RWPE1 (cell line): ENCODE results near the gene MUC21.

ENCODE experiments used
- CTCF ChIA-PET: fragments of 350-600 bp; sonication (Branson Sonifier 250); formaldehyde crosslinking; extraction: SDS; loops from one replicate; lab custom pipeline; 2021; lab: Yijun Ruan, JAX
- POLR2A ChIA-PET: fragments of 400-600 bp; formaldehyde crosslinking; extraction: SDS; loops from one replicate; lab custom pipeline; 2020; ENCODE audit warnings: antibody characterized with exemption; ENCODE audit not compliant: low non-redundant PET; lab: Yijun Ruan, JAX
- DNase-seq: peaks from one replicate; pipeline ENCODE4 v3.0.0; 2012; ENCODE audit warnings: low spot score
- H3K27ac ChIP-seq: fragments of 450-650 bp; 2 replicates; pipeline ENCODE4 v1.5.1; 2017
- CTCF ChIP-seq: fragments of 450-650 bp; conservative IDR thresholded peaks from 2 replicates; pipeline ENCODE4 v1.5.1; 2017; ENCODE audit warnings: low read depth, mild to moderate bottlenecking

Gene MUC21

GRCh38 chr6:30954631-30955366 lies 28.7 kb upstream of the MUC21 start:
- ChIA-PET POLR2A (no interaction called here), CTCF (no interaction called here)
- no peak overlapping the region; the same call in 1 of the 2 replicates for H3K27ac ChIP-seq
- TF ChIP-seq CTCF: no peak
- DNase-seq: no peak

- no peak for TF ChIP-seq CTCF
- POLR2A ChIA-PET: interaction anchor here (0.7 kb wide), 1 partner anchor 87 kb away, joined by 3 read pairs; no protein-coding TSS in a partner anchor
- CTCF ChIA-PET: interaction anchor here (0.6 to 1.3 kb wide), 3 partner anchors 10 to 40 kb away, joined by 3 to 4 read pairs (median 4); no protein-coding TSS in a partner anchor
- peak; percentile 23 for DNase-seq
- peak overlapping the region; percentile 30; the same call in 1 of the 2 replicates for H3K27ac ChIP-seq
Measured at GRCh38 chr6:30955367-30956042, 28.0 kb upstream of the MUC21 start.

GRCh38 chr6:30957716-30958115 lies 25.8 kb upstream of the MUC21 start:
- DNase-seq: no peak
- POLR2A ChIA-PET: no interaction called here
- CTCF ChIA-PET: no interaction called here
- no peak overlapping the region for H3K27ac ChIP-seq
- TF ChIP-seq CTCF: no peak

- ChIA-PET POLR2A (no interaction called here), CTCF (interaction anchor here (0.6 to 1.2 kb wide), 2 partner anchors 45 to 108 kb away, joined by 3 read pairs; no protein-coding TSS in a partner anchor)
- no peak for TF ChIP-seq CTCF
- DNase-seq: no peak
- H3K27ac ChIP-seq: no peak overlapping the region
Measured at GRCh38 chr6:30960907-30961673, 22.4 kb upstream of the MUC21 start.

- no peak for DNase-seq
- TF ChIP-seq CTCF: no peak
- no peak overlapping the region for H3K27ac ChIP-seq
- ChIA-PET CTCF (no interaction called here), POLR2A (no interaction called here)
Measured at GRCh38 chr6:30962716-30963115, 20.8 kb upstream of the MUC21 start.

- TF ChIP-seq CTCF: no peak
- ChIA-PET CTCF (no interaction called here), POLR2A (no interaction called here)
- peak; percentile 54 for DNase-seq
- no peak overlapping the region for H3K27ac ChIP-seq
Measured at GRCh38 chr6:30963641-30964040, 19.9 kb upstream of the MUC21 start.
